ENCODE data around the gene PRDM16.

The PRDM16 gene

GRCh38 chr1:3316340-3316943 is 247.4 kb downstream of the PRDM16 start:
- no peak for DNase-seq

- no peak for DNase-seq
These were observed 248.5 kb downstream of the PRDM16 start for GRCh38 chr1:3317456-3317855.

- no peak for DNase-seq
These were observed 249.3 kb downstream of the PRDM16 start for GRCh38 chr1:3318329-3318728.

- DNase-seq = peak; percentile 65
These were observed 250.9 kb downstream of the PRDM16 start for GRCh38 chr1:3319874-3320245.

- DNase-seq = peak; percentile 74
These were observed 251.5 kb downstream of the PRDM16 start for GRCh38 chr1:3320246-3321152.

- no peak for DNase-seq
These were observed 252.8 kb downstream of the PRDM16 start for GRCh38 chr1:3321559-3322449.

- DNase-seq = no peak
These were observed 253.5 kb downstream of the PRDM16 start for GRCh38 chr1:3322450-3323020.

- no peak for DNase-seq
These were observed 254.2 kb downstream of the PRDM16 start for GRCh38 chr1:3323021-3323795.

- no peak for DNase-seq
These were observed 255.0 kb downstream of the PRDM16 start for GRCh38 chr1:3323796-3324703.

GRCh38 chr1:3324704-3325535 is 255.9 kb downstream of the PRDM16 start:
- no peak for DNase-seq

GRCh38 chr1:3326516-3327388 is 257.7 kb downstream of the PRDM16 start:
- DNase-seq = no peak

- no peak for DNase-seq
These were observed 258.3 kb downstream of the PRDM16 start for GRCh38 chr1:3327389-3327702.

GRCh38 chr1:3327936-3328590 is 259.1 kb downstream of the PRDM16 start:
- no peak for DNase-seq

GRCh38 chr1:3329640-3330281 is 260.8 kb downstream of the PRDM16 start:
- DNase-seq = no peak

- DNase-seq = no peak
These were observed 261.8 kb downstream of the PRDM16 start for GRCh38 chr1:3330771-3331245.

- DNase-seq = no peak
These were observed 262.6 kb downstream of the PRDM16 start for GRCh38 chr1:3331564-3331963.

- DNase-seq = no peak
These were observed 263.0 kb downstream of the PRDM16 start for GRCh38 chr1:3332043-3332442.

GRCh38 chr1:3332662-3333061 is 263.7 kb downstream of the PRDM16 start:
- DNase-seq = no peak
